HG03103 (cell line): ENCODE results near the gene PPP1CB.
"Not testable (repeated sequence)": the region's sequence is repeated elsewhere in the genome, so short reads cannot be mapped to it uniquely, and the experiment has no call there.

ENCODE experiments used
- ATAC-seq: cut with Tn5 transposase; IDR thresholded peaks from one replicate; pipeline ENCODE4 v1.9.1; 2021; ENCODE audit warnings: low read depth; ENCODE audit not compliant: unreplicated experiment

The PPP1CB gene

DNA sequence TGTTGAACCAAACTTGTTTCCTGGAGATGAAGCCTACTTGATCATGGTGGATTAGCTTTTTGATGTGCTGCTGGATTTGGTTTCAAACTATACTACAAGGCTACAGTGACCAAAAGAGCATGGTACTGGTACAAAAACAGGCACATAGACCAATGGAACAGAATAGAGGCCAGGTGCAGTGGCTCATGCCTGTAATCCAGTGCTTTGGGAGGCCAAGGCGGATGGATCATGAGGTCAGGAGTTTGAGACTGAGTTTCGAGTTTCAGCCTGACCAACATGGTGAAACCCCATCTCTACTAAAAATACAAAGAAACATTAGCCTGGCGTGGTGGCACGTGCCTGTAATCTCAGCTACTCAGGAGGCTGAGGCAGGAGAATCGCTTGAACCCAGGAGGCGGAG lies 9.0 kb upstream of the PPP1CB start:
- not testable (repeated sequence) for ATAC-seq

DNA sequence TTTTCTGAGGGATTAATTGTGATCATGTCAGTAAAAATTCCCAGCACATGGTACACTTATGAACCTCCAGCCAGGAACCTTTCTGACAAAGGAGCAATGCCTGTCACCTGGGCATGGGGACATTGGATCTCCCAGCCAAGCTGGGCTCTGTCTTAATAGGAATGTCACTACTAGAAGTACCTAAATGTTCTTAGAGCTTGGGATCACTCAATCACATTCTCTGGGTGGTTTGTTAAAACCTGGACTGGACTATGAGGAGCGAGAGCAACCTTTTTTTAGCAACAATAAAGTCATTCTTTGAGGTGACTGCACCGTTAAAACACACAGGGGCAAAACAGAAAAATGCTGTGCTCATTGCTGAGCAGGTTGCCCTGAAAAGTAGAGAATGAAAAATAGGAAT lies 6.4 kb upstream of the PPP1CB start:
- no peak for ATAC-seq

- ATAC-seq, result no peak
Observed at GRCh38 chr2:28745876-28746275, 5.8 kb upstream of the PPP1CB start.

DNA sequence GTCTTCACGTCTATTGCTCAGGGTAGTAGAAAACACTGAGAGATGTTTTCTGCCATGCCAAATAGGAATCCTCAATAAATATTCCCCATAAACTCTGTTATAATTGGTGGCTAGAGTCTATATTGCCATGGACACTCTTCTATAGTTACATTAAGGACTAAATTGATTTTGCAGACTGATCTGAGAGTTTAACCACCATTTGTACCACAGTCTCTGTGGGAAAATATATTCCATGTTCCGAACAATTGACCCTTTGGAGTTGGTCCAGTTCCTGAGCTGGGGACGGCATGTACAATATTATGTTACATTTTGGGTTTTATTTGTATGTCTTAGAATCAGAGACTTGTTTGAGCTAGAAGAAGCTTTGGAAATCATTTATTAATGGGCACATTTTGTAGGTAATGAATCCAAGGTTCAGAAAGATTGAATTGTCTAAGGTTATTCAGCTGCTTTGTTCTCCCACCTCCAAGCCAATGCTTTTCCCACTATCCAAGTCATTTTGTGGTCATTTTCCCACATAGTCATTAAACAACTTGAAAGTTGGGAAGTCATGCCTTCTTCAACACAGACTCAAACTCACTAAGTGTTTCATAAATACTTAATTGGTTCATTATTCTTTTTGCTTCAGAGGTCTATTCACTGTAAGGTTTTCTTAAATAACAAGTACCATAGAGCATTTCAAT lies 5.1 kb upstream of the PPP1CB start:
- no peak for ATAC-seq

- no peak for ATAC-seq
Observed at GRCh38 chr2:28747714-28748113, 3.9 kb upstream of the PPP1CB start.

DNA sequence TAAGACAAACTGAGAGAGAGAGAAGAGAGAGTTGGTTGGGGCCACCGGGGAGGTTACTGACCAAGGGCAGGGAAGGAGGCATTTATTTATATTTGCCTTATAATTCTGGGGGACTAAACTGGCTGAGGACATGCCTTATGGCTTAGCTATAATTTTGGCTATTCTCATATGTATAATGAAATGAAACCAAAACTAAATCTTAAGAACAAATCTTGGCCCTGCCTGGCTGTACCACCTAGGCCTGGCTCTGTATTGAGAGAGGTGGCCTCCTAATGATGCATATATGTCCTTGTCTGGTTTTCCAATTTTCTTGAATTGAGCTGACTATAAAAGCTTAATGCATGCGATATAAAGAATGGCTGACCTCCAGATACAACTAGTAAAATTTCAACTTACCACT lies 3.5 kb upstream of the PPP1CB start:
- no peak for ATAC-seq

DNA sequence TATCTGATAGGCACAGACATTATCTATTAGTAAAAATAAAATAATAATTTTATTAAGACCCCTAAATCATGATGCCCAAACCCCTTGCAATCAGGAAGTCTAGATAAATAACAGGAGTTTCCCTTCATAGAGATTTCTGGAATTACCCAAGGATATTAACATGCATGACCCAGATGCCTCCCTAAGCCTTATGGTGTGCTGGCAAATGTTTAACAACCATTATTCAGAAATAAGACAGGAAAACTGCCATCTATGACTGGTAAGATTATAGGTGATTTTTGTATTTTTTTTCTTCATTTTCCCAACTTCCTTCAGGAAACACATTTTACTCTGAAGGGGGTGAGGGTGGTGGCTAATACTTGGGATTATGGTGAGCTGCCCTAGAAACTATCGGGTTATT lies 2.7 kb upstream of the PPP1CB start:
- ATAC-seq, result no peak

GRCh38 chr2:28749526-28749925 lies 2.1 kb upstream of the PPP1CB start:
- ATAC-seq, result no peak

DNA sequence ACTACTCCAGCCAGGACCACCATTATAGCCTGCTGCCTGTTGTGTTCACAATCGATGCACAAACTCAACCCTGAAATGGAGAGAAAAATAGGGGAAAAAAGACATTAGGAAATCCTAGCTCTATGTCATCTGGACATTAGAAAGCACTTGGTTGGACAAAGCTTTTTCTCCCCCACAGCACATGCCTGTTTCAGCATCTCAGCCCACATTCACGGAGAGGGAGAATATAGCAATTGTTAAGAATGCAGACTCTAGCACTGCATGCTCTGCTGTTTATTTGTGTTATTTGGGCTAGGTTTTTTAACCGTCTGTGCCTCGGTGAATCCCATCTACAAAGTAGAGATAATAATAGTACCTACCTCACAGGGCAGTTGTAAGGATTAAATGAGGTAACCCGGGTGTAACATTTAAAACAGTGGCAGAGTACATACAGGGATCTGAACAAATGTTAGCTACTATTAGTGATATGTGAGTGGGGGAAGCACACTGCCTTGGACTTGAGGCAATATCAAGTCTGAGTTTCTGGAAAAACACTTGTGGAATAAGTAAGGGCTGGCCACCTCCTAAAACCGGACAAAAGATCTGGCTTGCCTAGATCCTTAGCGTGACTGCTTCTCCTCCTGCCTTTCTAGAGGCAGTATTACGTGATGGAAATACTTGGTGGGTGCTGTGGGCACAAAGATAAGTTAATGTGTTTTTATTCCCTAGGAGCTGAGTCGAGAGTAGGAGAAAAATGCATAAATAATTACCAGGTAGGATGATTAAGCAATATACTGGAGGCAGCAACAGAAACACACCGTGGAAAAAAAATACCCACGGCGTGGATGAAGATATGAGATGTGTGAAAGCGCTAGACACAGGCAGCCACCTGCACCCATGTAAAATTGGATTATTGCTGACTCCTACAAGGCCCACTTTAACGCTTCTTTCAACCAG lies 1.0 kb upstream of the PPP1CB start:
- no peak for ATAC-seq

GRCh38 chr2:28751956-28752630 lies 463 bp downstream of the PPP1CB start:
- ATAC-seq, result peak; percentile 15

- ATAC-seq, result no peak
Observed at GRCh38 chr2:28752631-28753376, 1.2 kb downstream of the PPP1CB start.

- no peak for ATAC-seq
Observed at GRCh38 chr2:28754321-28754720, 2.7 kb downstream of the PPP1CB start.

- no peak for ATAC-seq
Observed at GRCh38 chr2:28755421-28755820, 3.8 kb downstream of the PPP1CB start.

DNA sequence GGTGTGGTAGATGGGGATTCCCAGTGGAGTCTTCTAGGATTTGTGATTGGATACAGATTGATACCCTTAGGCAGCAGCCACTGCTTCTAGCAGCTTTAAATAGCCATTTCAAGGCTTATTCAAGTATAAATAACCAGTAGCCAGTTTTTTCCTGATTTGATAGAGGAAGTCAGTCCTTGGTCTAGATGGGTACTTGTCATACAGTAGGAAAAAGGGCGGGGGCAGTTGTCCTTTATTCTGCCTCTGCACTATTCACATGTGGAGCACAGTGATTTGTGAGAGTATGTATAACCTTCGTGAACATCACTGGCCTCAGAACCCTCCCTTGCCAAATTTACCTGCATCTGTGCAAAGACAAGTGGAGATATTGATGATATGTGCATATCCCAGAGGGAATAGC lies 6.8 kb downstream of the PPP1CB start:
- no peak for ATAC-seq

GRCh38 chr2:28761420-28761819 lies 9.8 kb downstream of the PPP1CB start:
- ATAC-seq, result no peak

DNA sequence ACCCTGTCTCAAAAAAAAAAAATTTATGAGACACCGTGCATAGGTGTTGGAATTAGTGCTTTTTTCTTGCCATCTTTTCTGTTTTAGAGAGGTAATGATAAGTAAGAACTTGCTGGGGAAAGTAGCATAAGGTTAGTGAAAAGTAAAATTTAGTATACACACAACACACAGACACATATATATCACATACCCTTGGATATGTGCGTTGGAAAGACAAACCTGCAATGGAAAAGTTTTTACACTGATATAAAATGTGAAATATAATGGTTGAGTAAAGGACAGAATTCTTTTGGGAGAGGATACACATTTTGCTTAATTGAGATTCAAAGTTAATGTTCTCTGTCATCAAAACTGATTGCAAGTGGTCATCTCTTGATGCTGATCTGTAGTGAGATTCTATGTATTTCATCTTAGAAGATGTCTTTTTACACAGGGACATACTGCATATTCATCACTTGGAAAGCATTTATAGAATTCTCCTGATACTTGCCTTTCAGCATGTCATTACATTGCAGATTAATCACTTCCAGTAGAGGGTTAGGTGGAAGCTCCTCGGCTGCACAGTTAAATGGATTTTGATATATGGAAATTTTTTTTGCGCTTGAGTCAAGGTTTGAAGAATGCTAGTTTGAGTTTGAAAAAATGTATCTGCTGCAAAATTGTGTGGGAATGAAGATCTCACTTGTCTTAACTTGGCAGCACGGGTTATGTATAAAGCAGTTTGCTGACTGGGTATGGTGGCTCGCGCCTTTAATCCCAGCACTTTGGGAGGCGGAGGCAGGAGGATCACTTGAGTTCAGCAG lies 13.5 kb downstream of the PPP1CB start:
- no peak for ATAC-seq

DNA sequence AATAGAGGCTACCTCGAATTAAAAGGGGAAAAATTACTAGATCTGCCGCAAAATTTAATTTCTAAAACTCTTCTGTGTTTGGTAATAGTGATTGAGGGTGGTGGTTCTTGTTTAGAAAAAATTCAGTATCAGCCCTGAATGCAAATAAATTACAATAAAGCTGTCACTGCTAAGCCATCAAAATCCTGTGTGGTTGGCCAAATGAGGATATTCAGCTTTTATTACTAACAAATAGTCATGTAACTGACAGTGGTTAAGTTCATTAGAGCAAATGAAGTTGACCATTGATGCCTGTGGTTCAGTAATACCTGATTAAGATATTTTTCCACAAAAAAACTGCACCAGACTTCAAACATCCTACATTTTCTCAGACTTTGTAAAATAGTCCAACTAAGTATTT lies 14.4 kb downstream of the PPP1CB start:
- ATAC-seq, result no peak

DNA sequence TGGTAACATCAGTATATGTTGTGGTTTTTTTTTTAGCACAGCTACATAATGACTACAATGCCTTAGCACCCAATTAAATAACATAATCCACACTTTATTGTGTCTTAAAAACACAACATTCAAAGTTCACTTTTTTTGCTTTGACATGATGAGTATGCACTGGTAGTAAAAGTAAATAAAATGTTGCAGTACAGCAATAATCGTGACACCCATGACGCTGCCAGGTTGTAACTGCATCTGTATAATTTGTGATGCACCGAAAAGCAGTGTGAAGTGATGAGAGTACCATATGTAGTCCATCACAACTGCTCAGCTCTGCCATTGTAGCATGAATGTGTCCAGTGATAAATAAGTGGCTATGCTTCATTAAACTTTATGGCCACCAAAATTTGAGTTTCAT lies 15.7 kb downstream of the PPP1CB start:
- ATAC-seq, result no peak

DNA sequence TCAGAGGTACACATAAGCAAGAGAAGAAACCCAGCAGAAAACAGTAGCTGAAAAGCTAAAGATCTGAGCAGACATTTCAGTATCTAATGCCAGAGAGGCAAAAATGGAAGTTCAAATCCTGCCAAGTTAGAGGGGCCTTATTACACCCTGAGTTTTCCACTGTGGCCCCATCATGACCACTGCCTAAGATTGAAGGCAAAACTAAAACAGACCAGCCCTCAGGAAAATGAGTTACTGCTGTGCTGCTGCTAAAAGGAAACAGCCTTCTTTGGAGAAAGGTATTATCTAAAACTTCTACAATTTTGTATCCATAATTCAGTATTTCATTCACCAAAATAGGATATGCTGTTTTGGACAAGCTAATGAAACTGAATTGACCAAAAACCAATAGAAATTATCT lies 16.8 kb downstream of the PPP1CB start:
- ATAC-seq, result no peak

GRCh38 chr2:28768952-28769351 lies 17.3 kb downstream of the PPP1CB start:
- no peak for ATAC-seq
